ENCODE data around the gene CLCN6.

CLCN6 gene

DNA sequence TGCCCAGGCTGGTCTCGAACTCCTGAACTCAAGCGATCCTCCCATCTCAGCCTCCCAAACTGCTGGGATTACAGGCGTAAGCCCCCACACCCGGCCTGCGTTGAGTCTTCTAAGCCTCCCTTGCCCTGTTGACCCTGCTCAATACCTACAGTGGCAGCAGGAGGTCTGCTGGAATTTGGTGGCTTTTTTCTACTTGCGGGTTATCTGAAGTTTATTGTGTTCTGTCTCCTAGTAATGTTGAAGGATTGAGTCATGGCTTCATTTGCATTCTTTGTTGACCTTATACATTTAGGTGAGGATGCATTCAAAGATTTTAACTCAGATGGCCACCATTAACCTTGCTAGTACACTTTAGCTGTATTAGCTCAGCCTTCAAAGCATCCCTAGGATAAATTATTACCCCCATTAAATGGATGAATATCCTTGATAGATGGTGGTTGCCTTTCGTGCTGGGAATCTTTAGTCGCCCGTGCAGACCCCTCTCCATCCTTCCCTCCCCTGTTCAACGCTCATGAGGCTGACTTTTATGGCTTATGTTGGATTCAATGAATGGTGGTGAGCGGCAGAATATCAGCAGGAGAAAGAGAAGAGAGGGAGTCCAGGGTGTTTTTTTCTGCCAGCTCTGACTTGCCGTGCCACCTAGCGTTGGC lies 62.5 kb downstream of the CLCN6 start:
- H3K4me1 ChIP-seq (ENCODE audit: insufficient read depth, low read length) = no peaks in the 10 kb centered on the region
- H3K36me3 ChIP-seq (ENCODE audit: insufficient read depth, low read length) = no peaks in the 10 kb centered on the region
- no peaks in the 10 kb centered on the region for H3K9me3 ChIP-seq (ENCODE audit: low read length)
- no peak overlapping the region for H3K27ac ChIP-seq (ENCODE audit: low read depth, low read length)
- no peaks in the 10 kb centered on the region for H3K27me3 ChIP-seq (ENCODE audit: control insufficient read depth in 1 of 2, insufficient read depth in 2 of 2, low read length in 2 of 2)
- no peak overlapping the region for H3K9ac ChIP-seq (ENCODE audit: low read length)
- no peak overlapping the region for H3K4me3 ChIP-seq (ENCODE audit: low read depth in 1 of 2, low read length in 2 of 2)

DNA sequence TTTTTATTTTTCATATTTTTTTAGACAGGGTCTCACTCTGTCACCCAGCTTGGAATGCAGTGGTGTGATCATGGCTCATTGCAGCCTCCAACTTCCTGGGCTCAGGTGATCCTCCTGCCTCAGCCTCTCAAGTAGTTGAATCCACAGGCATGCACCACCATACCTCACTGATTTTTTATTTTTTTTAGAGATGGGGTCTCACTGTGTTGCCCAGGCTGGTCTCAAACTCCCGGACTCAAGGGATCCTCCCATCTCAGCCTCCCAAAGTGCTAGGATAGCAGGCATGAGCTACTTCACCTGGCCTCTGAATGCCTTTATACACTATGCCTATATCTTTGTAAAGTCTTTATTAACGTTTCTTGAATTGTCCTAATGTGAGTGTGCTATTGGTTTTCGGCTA lies 63.1 kb downstream of the CLCN6 start:
- Histone ChIP-seq H3K9me3 (ENCODE audit: low read length) (no peaks in the 10 kb centered on the region), H3K4me3 (ENCODE audit: low read depth in 1 of 2, low read length in 2 of 2) (no peak overlapping the region), H3K27ac (ENCODE audit: low read depth, low read length) (no peak overlapping the region), H3K9ac (ENCODE audit: low read length) (no peak overlapping the region), H3K4me1 (ENCODE audit: insufficient read depth, low read length) (no peaks in the 10 kb centered on the region), H3K36me3 (ENCODE audit: insufficient read depth, low read length) (no peaks in the 10 kb centered on the region), H3K27me3 (ENCODE audit: control insufficient read depth in 1 of 2, insufficient read depth in 2 of 2, low read length in 2 of 2) (no peaks in the 10 kb centered on the region)

- Histone ChIP-seq H3K27me3 (ENCODE audit: control insufficient read depth in 1 of 2, insufficient read depth in 2 of 2, low read length in 2 of 2) (no peaks in the 10 kb centered on the region), H3K9ac (ENCODE audit: low read length) (no peak overlapping the region), H3K9me3 (ENCODE audit: low read length) (no peaks in the 10 kb centered on the region), H3K4me1 (ENCODE audit: insufficient read depth, low read length) (no peaks in the 10 kb centered on the region), H3K27ac (ENCODE audit: low read depth, low read length) (no peak overlapping the region), H3K4me3 (ENCODE audit: low read depth in 1 of 2, low read length in 2 of 2) (no peak overlapping the region), H3K36me3 (ENCODE audit: insufficient read depth, low read length) (no peaks in the 10 kb centered on the region)
Observed at GRCh38 chr1:11869650-11870207, 63.7 kb downstream of the CLCN6 start.

- no peaks in the 10 kb centered on the region for H3K27me3 ChIP-seq (ENCODE audit: control insufficient read depth in 1 of 2, insufficient read depth in 2 of 2, low read length in 2 of 2)
Observed at GRCh38 chr1:11872545-11872944, 66.6 kb downstream of the CLCN6 start.

DNA sequence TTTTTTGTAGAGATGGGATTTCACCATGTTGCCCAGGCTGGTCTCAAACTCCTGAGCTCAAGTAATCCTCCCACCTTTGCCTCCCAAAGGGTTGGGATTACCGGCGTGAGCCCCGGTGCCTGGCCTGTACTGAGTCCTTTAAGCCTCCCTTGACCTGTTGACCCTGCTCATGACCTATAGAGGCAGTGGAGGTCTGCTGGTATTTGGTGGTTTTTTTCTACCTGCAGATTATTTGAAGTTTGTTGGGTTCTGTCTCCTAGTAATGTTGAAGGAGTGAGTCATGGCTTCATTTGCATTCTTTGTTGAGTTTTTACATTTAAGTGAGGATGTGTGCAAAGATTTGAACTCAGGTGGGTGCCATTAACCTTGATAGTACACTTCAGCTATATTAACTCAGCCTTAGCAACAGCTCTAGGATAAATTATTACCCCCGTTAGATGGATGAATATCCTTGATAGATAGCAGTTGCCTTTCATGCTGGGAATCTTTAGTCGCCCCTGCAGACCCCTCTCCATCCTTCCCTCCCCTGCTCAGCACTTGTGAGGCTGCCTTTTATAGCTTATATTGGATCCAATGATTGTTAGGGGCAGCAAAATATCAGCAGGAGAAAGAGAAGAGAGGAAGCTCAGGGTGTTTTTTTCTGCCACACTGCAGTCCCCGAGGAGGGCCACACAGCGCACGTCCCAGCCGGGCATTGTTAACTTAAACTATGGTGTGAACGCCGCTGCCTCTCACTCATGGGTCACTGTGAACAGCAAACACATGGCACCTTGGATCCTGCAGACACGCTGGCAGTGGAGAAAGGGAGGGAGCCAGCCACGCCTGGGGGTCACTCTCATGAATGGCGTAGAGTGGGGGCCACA lies 67.6 kb downstream of the CLCN6 start:
- H3K27ac ChIP-seq (ENCODE audit: low read depth, low read length) = no peak overlapping the region
- no peaks in the 10 kb centered on the region for H3K9me3 ChIP-seq (ENCODE audit: low read length)
- no peak overlapping the region for H3K9ac ChIP-seq (ENCODE audit: low read length)
- H3K4me1 ChIP-seq (ENCODE audit: insufficient read depth, low read length) = no peaks in the 10 kb centered on the region
- no peaks in the 10 kb centered on the region for H3K36me3 ChIP-seq (ENCODE audit: insufficient read depth, low read length)
- no peak overlapping the region for H3K4me3 ChIP-seq (ENCODE audit: low read depth in 1 of 2, low read length in 2 of 2)
- no peaks in the 10 kb centered on the region for H3K27me3 ChIP-seq (ENCODE audit: control insufficient read depth in 1 of 2, insufficient read depth in 2 of 2, low read length in 2 of 2)

More at GRCh38 chr1:11872545-11872944, 66.6 kb downstream of the CLCN6 start:
- no peaks in the 10 kb centered on the region for H3K4me1 ChIP-seq (ENCODE audit: insufficient read depth, low read length)
- no peaks in the 10 kb centered on the region for H3K36me3 ChIP-seq (ENCODE audit: insufficient read depth, low read length)
- H3K4me3 ChIP-seq (ENCODE audit: low read depth in 1 of 2, low read length in 2 of 2) = no peak overlapping the region
- no peak overlapping the region for H3K9ac ChIP-seq (ENCODE audit: low read length)
- H3K9me3 ChIP-seq (ENCODE audit: low read length) = no peaks in the 10 kb centered on the region
- no peak overlapping the region for H3K27ac ChIP-seq (ENCODE audit: low read depth, low read length)

GRCh38 chr1:11874258-11874562 lies 68.2 kb downstream of the CLCN6 start:
- Histone ChIP-seq H3K4me1 (ENCODE audit: insufficient read depth, low read length) (no peaks in the 10 kb centered on the region), H3K27me3 (ENCODE audit: control insufficient read depth in 1 of 2, insufficient read depth in 2 of 2, low read length in 2 of 2) (no peaks in the 10 kb centered on the region), H3K9me3 (ENCODE audit: low read length) (no peaks in the 10 kb centered on the region), H3K4me3 (ENCODE audit: low read depth in 1 of 2, low read length in 2 of 2) (no peak overlapping the region), H3K9ac (ENCODE audit: low read length) (no peak overlapping the region), H3K27ac (ENCODE audit: low read depth, low read length) (no peak overlapping the region), H3K36me3 (ENCODE audit: insufficient read depth, low read length) (no peaks in the 10 kb centered on the region)

- Histone ChIP-seq H3K36me3 (ENCODE audit: insufficient read depth, low read length) (no peaks in the 10 kb centered on the region), H3K27ac (ENCODE audit: low read depth, low read length) (no peak overlapping the region), H3K9ac (ENCODE audit: low read length) (no peak overlapping the region), H3K9me3 (ENCODE audit: low read length) (no peaks in the 10 kb centered on the region), H3K4me3 (ENCODE audit: low read depth in 1 of 2, low read length in 2 of 2) (no peak overlapping the region), H3K27me3 (ENCODE audit: control insufficient read depth in 1 of 2, insufficient read depth in 2 of 2, low read length in 2 of 2) (peaks cover 0 to 3% of the 10 kb centered on the region in 2 donors), H3K4me1 (ENCODE audit: insufficient read depth, low read length) (no peaks in the 10 kb centered on the region)
Observed at GRCh38 chr1:11874624-11875023, 68.6 kb downstream of the CLCN6 start.

GRCh38 chr1:11875094-11875493 lies 69.1 kb downstream of the CLCN6 start:
- Histone ChIP-seq H3K4me3 (ENCODE audit: low read depth in 1 of 2, low read length in 2 of 2) (no peak overlapping the region), H3K27me3 (ENCODE audit: control insufficient read depth in 1 of 2, insufficient read depth in 2 of 2, low read length in 2 of 2) (peaks cover 0 to 5% of the 10 kb centered on the region in 2 donors), H3K36me3 (ENCODE audit: insufficient read depth, low read length) (no peaks in the 10 kb centered on the region), H3K9ac (ENCODE audit: low read length) (no peak overlapping the region), H3K4me1 (ENCODE audit: insufficient read depth, low read length) (no peaks in the 10 kb centered on the region), H3K27ac (ENCODE audit: low read depth, low read length) (no peak overlapping the region), H3K9me3 (ENCODE audit: low read length) (no peaks in the 10 kb centered on the region)

GRCh38 chr1:11877074-11877473 lies 71.1 kb downstream of the CLCN6 start:
- no peaks in the 10 kb centered on the region for H3K36me3 ChIP-seq (ENCODE audit: insufficient read depth, low read length)
- H3K27me3 ChIP-seq (ENCODE audit: control insufficient read depth in 1 of 2, insufficient read depth in 2 of 2, low read length in 2 of 2) = peaks cover 0 to 5% of the 10 kb centered on the region in 2 donors
- H3K4me1 ChIP-seq (ENCODE audit: insufficient read depth, low read length) = no peaks in the 10 kb centered on the region
- H3K9ac ChIP-seq (ENCODE audit: low read length) = no peak overlapping the region
- H3K4me3 ChIP-seq (ENCODE audit: low read depth in 1 of 2, low read length in 2 of 2) = no peak overlapping the region
- H3K9me3 ChIP-seq (ENCODE audit: low read length) = no peaks in the 10 kb centered on the region
- no peak overlapping the region for H3K27ac ChIP-seq (ENCODE audit: low read depth, low read length)

GRCh38 chr1:11878081-11878890 lies 72.3 kb downstream of the CLCN6 start:
- H3K9me3 ChIP-seq (ENCODE audit: low read length) = no peaks in the 10 kb centered on the region

DNA sequence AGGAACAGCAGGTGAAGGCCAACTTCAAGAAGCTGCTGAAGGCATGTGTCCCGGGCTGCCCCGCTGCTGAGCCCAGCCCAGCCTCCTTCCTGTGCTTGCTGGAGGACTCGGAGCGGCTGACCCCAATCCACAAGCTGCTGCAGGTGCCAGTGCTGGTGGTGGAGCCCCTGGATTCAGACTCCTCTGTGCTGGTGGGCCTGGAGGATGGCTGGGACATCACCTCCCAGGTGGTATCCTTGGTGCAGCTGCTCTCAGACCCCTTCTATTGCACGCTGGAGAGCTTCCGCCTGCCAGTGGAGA lies 72.8 kb downstream of the CLCN6 start:
- Histone ChIP-seq H3K4me1 (ENCODE audit: insufficient read depth, low read length) (no peaks in the 10 kb centered on the region), H3K36me3 (ENCODE audit: insufficient read depth, low read length) (no peaks in the 10 kb centered on the region), H3K9ac (ENCODE audit: low read length) (no peak overlapping the region), H3K4me3 (ENCODE audit: low read depth in 1 of 2, low read length in 2 of 2) (no peak overlapping the region), H3K9me3 (ENCODE audit: low read length) (no peaks in the 10 kb centered on the region), H3K27me3 (ENCODE audit: control insufficient read depth in 1 of 2, insufficient read depth in 2 of 2, low read length in 2 of 2) (peaks cover 0 to 5% of the 10 kb centered on the region in 2 donors), H3K27ac (ENCODE audit: low read depth, low read length) (no peak overlapping the region)

More at GRCh38 chr1:11878081-11878890, 72.3 kb downstream of the CLCN6 start:
- Histone ChIP-seq H3K27me3 (ENCODE audit: control insufficient read depth in 1 of 2, insufficient read depth in 2 of 2, low read length in 2 of 2) (peaks cover 0 to 5% of the 10 kb centered on the region in 2 donors), H3K4me3 (ENCODE audit: low read depth in 1 of 2, low read length in 2 of 2) (no peak overlapping the region), H3K9ac (ENCODE audit: low read length) (no peak overlapping the region), H3K27ac (ENCODE audit: low read depth, low read length) (no peak overlapping the region), H3K4me1 (ENCODE audit: insufficient read depth, low read length) (no peaks in the 10 kb centered on the region), H3K36me3 (ENCODE audit: insufficient read depth, low read length) (no peaks in the 10 kb centered on the region)

Measured in muscle layer of colon (tissue), 2 donors.